ENCODE data around the gene RFTN1.

GRCh38 chr3:16381426-16381825 is 132.1 kb downstream of the RFTN1 start:
- TF ChIP-seq, protein P1, sequence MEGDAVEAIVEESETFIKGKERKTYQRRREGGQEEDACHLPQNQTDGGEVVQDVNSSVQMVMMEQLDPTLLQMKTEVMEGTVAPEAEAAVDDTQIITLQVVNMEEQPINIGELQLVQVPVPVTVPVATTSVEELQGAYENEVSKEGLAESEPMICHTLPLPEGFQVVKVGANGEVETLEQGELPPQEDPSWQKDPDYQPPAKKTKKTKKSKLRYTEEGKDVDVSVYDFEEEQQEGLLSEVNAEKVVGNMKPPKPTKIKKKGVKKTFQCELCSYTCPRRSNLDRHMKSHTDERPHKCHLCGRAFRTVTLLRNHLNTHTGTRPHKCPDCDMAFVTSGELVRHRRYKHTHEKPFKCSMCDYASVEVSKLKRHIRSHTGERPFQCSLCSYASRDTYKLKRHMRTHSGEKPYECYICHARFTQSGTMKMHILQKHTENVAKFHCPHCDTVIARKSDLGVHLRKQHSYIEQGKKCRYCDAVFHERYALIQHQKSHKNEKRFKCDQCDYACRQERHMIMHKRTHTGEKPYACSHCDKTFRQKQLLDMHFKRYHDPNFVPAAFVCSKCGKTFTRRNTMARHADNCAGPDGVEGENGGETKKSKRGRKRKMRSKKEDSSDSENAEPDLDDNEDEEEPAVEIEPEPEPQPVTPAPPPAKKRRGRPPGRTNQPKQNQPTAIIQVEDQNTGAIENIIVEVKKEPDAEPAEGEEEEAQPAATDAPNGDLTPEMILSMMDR (IDR thresholded peaks at IDR 0.05; ENCODE audit: extremely low read depth in 1 of 2, insufficient read depth in 1 of 2, low read depth in 1 of 2, low read length in 2 of 2), result no peak
- TF ChIP-seq POLR2A (IDR thresholded peaks at IDR 0.05; ENCODE audit: low read depth, low read length) (no peak), EZH2 (IDR thresholded peaks at IDR 0.05; ENCODE audit: borderline replicate concordance, low read depth, low read length, severe bottlenecking) (no peak), GATA2 (IDR thresholded peaks at IDR 0.05; ENCODE audit: insufficient read depth, insufficient read length, low read depth, low read length) (no peak), MYC (IDR thresholded peaks at IDR 0.05; ENCODE audit: low read depth, low read length) (no peak), JUN (IDR thresholded peaks at IDR 0.05; ENCODE audit: borderline replicate concordance, insufficient read depth, insufficient read length, low read depth) (no peak), POLR2AphosphoS5 (IDR thresholded peaks at IDR 0.05; ENCODE audit: insufficient read depth, low read depth, low read length) (no peak), FOS (IDR thresholded peaks at IDR 0.05; ENCODE audit: borderline replicate concordance, insufficient read depth, low read length) (no peak)
